HCT116 (cell line): ENCODE measurements around the gene UBE3C. TPM values are rescaled to one million over a fixed set of nuclear protein-coding genes. Genes with fewer than 3 reads are reported as not detected.

ENCODE experiments used
- ATAC-seq: fragments of 200-7000 bp; cut with Tn5 transposase; 2 replicates; pipeline ENCODE4 v1.9.1; 2020; ENCODE audit warnings: mild to moderate bottlenecking, moderate library complexity
- BruUV-seq: library from RNA; stranded (reverse); fragments of 400-500 nt; replicated peaks from 2 replicates; lab custom pipeline; 2021; lab: Mats Ljungman, UMichigan
- CTCF ChIA-PET: fragments of 300-600 bp; sonication (Branson Sonifier 250); formaldehyde crosslinking; loops from one replicate; lab custom pipeline; 2021; ENCODE audit warnings: antibody characterized with exemption; lab: Charles Lee
- POLR2A ChIA-PET: fragments of 300-600, 350-600 bp; sonication (Branson Sonifier 250); formaldehyde crosslinking; loops from one replicate; lab custom pipeline; 2021; ENCODE audit warnings: antibody characterized with exemption; lab: Charles Lee
- RAD21 ChIA-PET, 2 experiments: fragments of 300-600 bp; sonication (Branson Sonifier 250); formaldehyde crosslinking; loops; one replicate each; lab custom pipeline; 2023; ENCODE audit warnings: low total read pairs in 2 of 2; ENCODE audit not compliant: uncharacterized antibody in 2 of 2, unreplicated experiment in 2 of 2, low non-redundant PET in 1 of 2; lab: Charles Lee
- DNase-seq: peaks from one replicate; pipeline ENCODE4 v3.0.0-alpha.2; 2010; ENCODE audit warnings: low read depth, low spot score
- H2AFZ ChIP-seq: fragments of 200-600 bp; shearing (Covaris generic), sonication (generic); 2 replicates; pipeline ENCODE4 v1.6.1; 2017; ENCODE audit warnings: low read depth, mixed run types, mixed read lengths, antibody characterized with exemption, low read length; ENCODE audit not compliant: poor library complexity, severe bottlenecking
- H3K27ac ChIP-seq: 2 replicates; pipeline ENCODE4 v1.5.1; 2012; ENCODE audit warnings: low read depth, low read length
- H3K27me3 ChIP-seq: fragments of 200-600 bp; sonication (generic); 2 replicates; pipeline ENCODE4 v1.6.1; 2016; ENCODE audit warnings: mixed run types, low read length, mixed read lengths; ENCODE audit not compliant: insufficient read depth
- H3K36me3 ChIP-seq, 2 experiments: fragments of 200-500 bp in 1 of 2; fragments of 200-600 bp in 1 of 2; sonication (Bioruptor generic) in 1 of 2; sonication (generic) in 1 of 2; 2 replicates each; pipeline versions ENCODE4 v1.5.1 to v1.6.1; 2014 to 2016; ENCODE audit warnings: low read length in 2 of 2, inconsistent platforms in 1 of 2, mixed read lengths in 1 of 2, mixed run types in 1 of 2; ENCODE audit not compliant: insufficient read depth in 2 of 2, control insufficient read depth in 1 of 2
- H3K4me1 ChIP-seq, 2 experiments: fragments of 200-600 bp in 1 of 2; sonication (generic) in 1 of 2; 2 replicates each; pipeline versions ENCODE4 v1.5.1 to v1.6.1; 2012 to 2017; ENCODE audit warnings: low read length in 2 of 2, inconsistent platforms in 1 of 2, mild to moderate bottlenecking in 1 of 2, mixed read lengths in 1 of 2, mixed run types in 1 of 2, moderate library complexity in 1 of 2; ENCODE audit not compliant: insufficient read depth in 2 of 2, control insufficient read depth in 1 of 2
- H3K4me2 ChIP-seq: fragments of 200-600 bp; sonication (generic); 2 replicates; pipeline ENCODE4 v1.6.1; 2017; ENCODE audit warnings: mixed run types, low read length, mixed read lengths
- H3K4me3 ChIP-seq, 2 experiments: fragments of 200-600 bp in 1 of 2; sonication (generic) in 1 of 2; replicated peaks in 1 of 2; 2 replicates each; pipeline ENCODE4 v1.5.1; 2011 to 2016; ENCODE audit warnings: low read length in 2 of 2, control low read depth in 1 of 2, low read depth in 1 of 2, mild to moderate bottlenecking in 1 of 2, mixed read lengths in 1 of 2, mixed run types in 1 of 2
- H3K79me2 ChIP-seq: fragments of 200-600 bp; sonication (generic); 2 replicates; pipeline ENCODE4 v1.6.1; 2017; ENCODE audit warnings: mild to moderate bottlenecking, mixed run types, low read length, moderate library complexity, mixed read lengths; ENCODE audit not compliant: insufficient read depth
- H3K9ac ChIP-seq: fragments of 200-600 bp; sonication (generic); 2 replicates; pipeline ENCODE4 v1.6.1; 2016; ENCODE audit warnings: low read length, mixed read lengths
- H3K9me2 ChIP-seq: fragments of 200-600 bp; sonication (generic), shearing (Covaris generic); 2 replicates; pipeline ENCODE4 v1.6.1; 2017; ENCODE audit warnings: mixed run types, mild to moderate bottlenecking, moderate library complexity; ENCODE audit not compliant: insufficient read depth
- H3K9me3 ChIP-seq, 2 experiments: fragments of 200-500 bp in 1 of 2; fragments of 200-600 bp in 1 of 2; sonication (Bioruptor generic) in 1 of 2; sonication (generic) in 1 of 2; 2 replicates each; pipeline ENCODE4 v1.6.1; 2014 to 2017; ENCODE audit warnings: low read length in 2 of 2, mixed read lengths in 2 of 2, inconsistent platforms in 1 of 2, low read depth in 1 of 2, mild to moderate bottlenecking in 1 of 2, mixed run types in 1 of 2, moderate library complexity in 1 of 2; ENCODE audit not compliant: control insufficient read depth in 1 of 2, insufficient read depth in 1 of 2
- H4K20me1 ChIP-seq: fragments of 200-600 bp; sonication (generic), shearing (Covaris generic); 2 replicates; pipeline ENCODE4 v1.6.1; 2017; ENCODE audit warnings: mixed run types, mild to moderate bottlenecking, moderate library complexity; ENCODE audit not compliant: insufficient read depth
- CBX3 ChIP-seq: IDR thresholded peaks from 2 replicates; pipeline ENCODE4 v1.6.1; 2012; ENCODE audit warnings: low read depth
- CEBPB ChIP-seq: IDR thresholded peaks from 2 replicates; pipeline ENCODE4 v1.6.1; 2012; ENCODE audit warnings: low read depth
- EGR1 ChIP-seq: IDR thresholded peaks from 2 replicates; pipeline ENCODE4 v1.6.1; 2012; ENCODE audit warnings: low read depth
- ELF1 ChIP-seq: IDR thresholded peaks from 2 replicates; pipeline ENCODE4 v1.6.1; 2012; ENCODE audit warnings: low read depth, borderline replicate concordance
- EZH2 ChIP-seq: fragments of 200-600 bp; sonication (generic); IDR thresholded peaks from 2 replicates; pipeline ENCODE4 v1.6.1; 2017; ENCODE audit warnings: antibody characterized with exemption, mixed run types
- EZH2phosphoT487 ChIP-seq: fragments of 200-600 bp; IDR thresholded peaks from 2 replicates; pipeline ENCODE4 v1.6.1; 2018; ENCODE audit warnings: antibody characterized with exemption, borderline replicate concordance
- FOSL1 ChIP-seq: IDR thresholded peaks from 2 replicates; pipeline ENCODE4 v1.6.1; 2012; ENCODE audit warnings: low read depth
- JUND ChIP-seq: IDR thresholded peaks from 2 replicates; pipeline ENCODE4 v1.6.1; 2012
- POLR2A ChIP-seq: IDR thresholded peaks from 2 replicates; pipeline ENCODE4 v1.7.0; 2011; ENCODE audit warnings: borderline replicate concordance; ENCODE audit not compliant: insufficient read depth, insufficient read length; ENCODE audit errors: extremely low read depth
- POLR2AphosphoS5 ChIP-seq: IDR thresholded peaks from 2 replicates; pipeline ENCODE4 v1.6.1; 2011; ENCODE audit warnings: mild to moderate bottlenecking, low read depth, low read length, moderate library complexity
- RAD21 ChIP-seq: IDR thresholded peaks from 2 replicates; pipeline ENCODE4 v1.6.1; 2012; ENCODE audit warnings: low read depth, mild to moderate bottlenecking
- SP1 ChIP-seq: IDR thresholded peaks from 2 replicates; pipeline ENCODE4 v1.6.1; 2012; ENCODE audit warnings: low read depth
- SRF ChIP-seq: IDR thresholded peaks from 2 replicates; pipeline ENCODE4 v1.6.1; 2012; ENCODE audit warnings: low read depth
- YY1 ChIP-seq: IDR thresholded peaks from 2 replicates; pipeline ENCODE4 v1.6.1; 2011; ENCODE audit warnings: low read length, low read depth, moderate library complexity, mild to moderate bottlenecking; ENCODE audit not compliant: insufficient replicate concordance; ENCODE audit errors: extremely low read depth
- ZNF274 ChIP-seq: fragments of 200-500 bp; sonication (Bioruptor generic); IDR thresholded peaks from 2 replicates; pipeline ENCODE4 v1.6.1; 2014; ENCODE audit warnings: mild to moderate bottlenecking, low read depth, low read length, inconsistent platforms
- intact Hi-C: fragments of 100-400 bp; cut with micrococcal nuclease; formaldehyde crosslinking; loops from 2 replicates; pipeline ENCODE4 v1.10.0; 2022
- total RNA-seq: library from RNA; stranded (reverse); gene quantifications from one replicate; pipeline ENCODE4 v1.2.1, GENCODE V29; 2021; ENCODE audit not compliant: unreplicated experiment
- TF ChIP-seq, protein P1 (sequence below): IDR thresholded peaks from 2 replicates; pipeline ENCODE4 v1.6.1; 2012
- TF ChIP-seq, protein P2 (sequence below): IDR thresholded peaks from 2 replicates; pipeline ENCODE4 v1.6.1; 2012
- TF ChIP-seq, protein P3 (sequence below), 3 experiments: fragments of 200-600 bp in 1 of 3; sonication (generic) in 1 of 3; IDR thresholded peaks in 2 of 3; conservative IDR thresholded peaks in 1 of 3; 2 replicates each; pipeline ENCODE4 v1.5.1; 2012 to 2017; ENCODE audit warnings: low read depth in 2 of 3, low read length in 2 of 3, antibody characterized with exemption in 1 of 3, borderline replicate concordance in 1 of 3, control low read depth in 1 of 3, mild to moderate bottlenecking in 1 of 3, mixed read lengths in 1 of 3, mixed run types in 1 of 3, moderate library complexity in 1 of 3; ENCODE audit not compliant: insufficient read depth in 1 of 3
- TF ChIP-seq, protein P4 (sequence below): IDR thresholded peaks from 2 replicates; pipeline ENCODE4 v1.6.1; 2012; ENCODE audit warnings: low read depth

UBE3C gene
- total RNA-seq, 1 experiment from 2014 or later = 68.3 TPM

DNA sequence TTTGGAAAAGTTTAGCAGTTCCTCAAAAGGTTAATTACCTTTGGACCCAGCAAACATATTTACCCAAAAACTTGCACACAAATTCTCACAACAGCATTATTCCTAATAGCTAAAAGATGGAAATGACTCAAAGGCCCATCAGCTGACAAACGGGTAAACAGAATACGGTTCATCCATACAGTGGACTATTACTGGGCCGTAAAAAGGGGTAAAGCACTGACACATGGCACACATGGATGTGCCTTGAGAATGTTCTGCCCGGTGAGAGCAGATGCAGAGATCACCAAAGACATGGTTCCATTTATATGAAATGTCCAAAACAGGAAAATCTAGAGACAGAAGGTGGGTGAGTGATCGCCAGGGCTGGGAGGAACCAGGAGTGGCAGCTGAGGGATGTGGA, 102.9 kb downstream of the UBE3C start:
- Histone ChIP-seq H3K79me2 (peaks cover 20% of the 10 kb centered on the region), H4K20me1 (no peaks in the 10 kb centered on the region), H2AFZ (no peak overlapping the region), H3K4me1 (no peaks in the 10 kb centered on the region), H3K36me3 (peaks cover 0 to 14% of the 10 kb centered on the region in 2 experiments; a peak in 1 of 4 replicates), H3K27me3 (no peaks in the 10 kb centered on the region), H3K4me2 (no peak overlapping the region), H3K9me2 (no peaks in the 10 kb centered on the region), H3K4me3 (no peak overlapping the region), H3K9ac (no peak overlapping the region), H3K9me3 (no peaks in the 10 kb centered on the region), H3K27ac (no peak overlapping the region)
- DNase-seq (no peak), ATAC-seq (no peak)
- ChIA-PET CTCF (no interaction called here), RAD21 (no interaction called here), POLR2A (no interaction called here)
- no peak for TF ChIP-seq FOSL1
- TF ChIP-seq EZH2phosphoT487 = no peak
- TF ChIP-seq POLR2AphosphoS5 = no peak
- TF ChIP-seq, protein P1, sequence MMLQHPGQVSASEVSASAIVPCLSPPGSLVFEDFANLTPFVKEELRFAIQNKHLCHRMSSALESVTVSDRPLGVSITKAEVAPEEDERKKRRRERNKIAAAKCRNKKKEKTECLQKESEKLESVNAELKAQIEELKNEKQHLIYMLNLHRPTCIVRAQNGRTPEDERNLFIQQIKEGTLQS = no peak
- TF ChIP-seq, protein P2, sequence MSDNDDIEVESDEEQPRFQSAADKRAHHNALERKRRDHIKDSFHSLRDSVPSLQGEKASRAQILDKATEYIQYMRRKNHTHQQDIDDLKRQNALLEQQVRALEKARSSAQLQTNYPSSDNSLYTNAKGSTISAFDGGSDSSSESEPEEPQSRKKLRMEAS = no peak
- no peak for TF ChIP-seq ZNF274
- no peak for TF ChIP-seq EGR1
- no peak for TF ChIP-seq SP1
- TF ChIP-seq, protein P3, sequence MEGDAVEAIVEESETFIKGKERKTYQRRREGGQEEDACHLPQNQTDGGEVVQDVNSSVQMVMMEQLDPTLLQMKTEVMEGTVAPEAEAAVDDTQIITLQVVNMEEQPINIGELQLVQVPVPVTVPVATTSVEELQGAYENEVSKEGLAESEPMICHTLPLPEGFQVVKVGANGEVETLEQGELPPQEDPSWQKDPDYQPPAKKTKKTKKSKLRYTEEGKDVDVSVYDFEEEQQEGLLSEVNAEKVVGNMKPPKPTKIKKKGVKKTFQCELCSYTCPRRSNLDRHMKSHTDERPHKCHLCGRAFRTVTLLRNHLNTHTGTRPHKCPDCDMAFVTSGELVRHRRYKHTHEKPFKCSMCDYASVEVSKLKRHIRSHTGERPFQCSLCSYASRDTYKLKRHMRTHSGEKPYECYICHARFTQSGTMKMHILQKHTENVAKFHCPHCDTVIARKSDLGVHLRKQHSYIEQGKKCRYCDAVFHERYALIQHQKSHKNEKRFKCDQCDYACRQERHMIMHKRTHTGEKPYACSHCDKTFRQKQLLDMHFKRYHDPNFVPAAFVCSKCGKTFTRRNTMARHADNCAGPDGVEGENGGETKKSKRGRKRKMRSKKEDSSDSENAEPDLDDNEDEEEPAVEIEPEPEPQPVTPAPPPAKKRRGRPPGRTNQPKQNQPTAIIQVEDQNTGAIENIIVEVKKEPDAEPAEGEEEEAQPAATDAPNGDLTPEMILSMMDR (IDR thresholded peaks at IDR 0.05 in 2 of 3, conservative IDR thresholded peaks at IDR 0.05 in 1 of 3; ENCODE audit: borderline replicate concordance in 1 of 3, insufficient read depth in 1 of 3, low read depth in 2 of 3, low read length in 2 of 3) = no peak
- TF ChIP-seq POLR2A = no peak
- TF ChIP-seq CEBPB = no peak
- TF ChIP-seq SRF = no peak
- TF ChIP-seq RAD21 = no peak
- TF ChIP-seq CBX3 = no peak
- TF ChIP-seq, protein P4, sequence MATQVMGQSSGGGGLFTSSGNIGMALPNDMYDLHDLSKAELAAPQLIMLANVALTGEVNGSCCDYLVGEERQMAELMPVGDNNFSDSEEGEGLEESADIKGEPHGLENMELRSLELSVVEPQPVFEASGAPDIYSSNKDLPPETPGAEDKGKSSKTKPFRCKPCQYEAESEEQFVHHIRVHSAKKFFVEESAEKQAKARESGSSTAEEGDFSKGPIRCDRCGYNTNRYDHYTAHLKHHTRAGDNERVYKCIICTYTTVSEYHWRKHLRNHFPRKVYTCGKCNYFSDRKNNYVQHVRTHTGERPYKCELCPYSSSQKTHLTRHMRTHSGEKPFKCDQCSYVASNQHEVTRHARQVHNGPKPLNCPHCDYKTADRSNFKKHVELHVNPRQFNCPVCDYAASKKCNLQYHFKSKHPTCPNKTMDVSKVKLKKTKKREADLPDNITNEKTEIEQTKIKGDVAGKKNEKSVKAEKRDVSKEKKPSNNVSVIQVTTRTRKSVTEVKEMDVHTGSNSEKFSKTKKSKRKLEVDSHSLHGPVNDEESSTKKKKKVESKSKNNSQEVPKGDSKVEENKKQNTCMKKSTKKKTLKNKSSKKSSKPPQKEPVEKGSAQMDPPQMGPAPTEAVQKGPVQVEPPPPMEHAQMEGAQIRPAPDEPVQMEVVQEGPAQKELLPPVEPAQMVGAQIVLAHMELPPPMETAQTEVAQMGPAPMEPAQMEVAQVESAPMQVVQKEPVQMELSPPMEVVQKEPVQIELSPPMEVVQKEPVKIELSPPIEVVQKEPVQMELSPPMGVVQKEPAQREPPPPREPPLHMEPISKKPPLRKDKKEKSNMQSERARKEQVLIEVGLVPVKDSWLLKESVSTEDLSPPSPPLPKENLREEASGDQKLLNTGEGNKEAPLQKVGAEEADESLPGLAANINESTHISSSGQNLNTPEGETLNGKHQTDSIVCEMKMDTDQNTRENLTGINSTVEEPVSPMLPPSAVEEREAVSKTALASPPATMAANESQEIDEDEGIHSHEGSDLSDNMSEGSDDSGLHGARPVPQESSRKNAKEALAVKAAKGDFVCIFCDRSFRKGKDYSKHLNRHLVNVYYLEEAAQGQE = no peak
- no peak for TF ChIP-seq EZH2
- TF ChIP-seq YY1 = no peak
- no peak for TF ChIP-seq ELF1
- no peak for TF ChIP-seq JUND
- intact Hi-C loops = no loop called here
- BruUV-seq = no TSS peak
